IPS-18a (cell line): Measurements from ENCODE around the gene ASB4.

Experiments
- H3K27ac ChIP-seq: one replicate; pipeline ENCODE4 v1.5.1; 2013; ENCODE audit warnings: low read length
- H3K27me3 ChIP-seq: one replicate; pipeline ENCODE4 v1.6.1; 2013; ENCODE audit warnings: mild to moderate bottlenecking, low read length; ENCODE audit not compliant: control insufficient read depth, insufficient read depth
- H3K36me3 ChIP-seq: one replicate; pipeline ENCODE4 v1.6.1; 2013; ENCODE audit warnings: low read depth, low read length; ENCODE audit not compliant: control insufficient read depth
- H3K4me1 ChIP-seq: one replicate; pipeline ENCODE4 v1.6.1; 2013; ENCODE audit warnings: low read depth, low read length; ENCODE audit not compliant: control insufficient read depth
- H3K4me3 ChIP-seq: one replicate; pipeline ENCODE4 v1.5.1; 2013; ENCODE audit warnings: low read length
- H3K9ac ChIP-seq: one replicate; pipeline ENCODE4 v1.6.1; 2013; ENCODE audit warnings: mild to moderate bottlenecking, low read length, moderate library complexity
- H3K9me3 ChIP-seq: one replicate; pipeline ENCODE4 v1.6.1; 2013; ENCODE audit warnings: low read depth, low read length; ENCODE audit not compliant: control insufficient read depth

Gene ASB4

GRCh38 chr7:95578299-95578855, 92.6 kb downstream of the ASB4 start:
- H3K4me3 ChIP-seq: no peak overlapping the region
- H3K27me3 ChIP-seq: no peaks in the 10 kb centered on the region
- no peak overlapping the region for H3K9ac ChIP-seq
- no peaks in the 10 kb centered on the region for H3K36me3 ChIP-seq
- H3K9me3 ChIP-seq: no peaks in the 10 kb centered on the region
- H3K4me1 ChIP-seq: no peaks in the 10 kb centered on the region
- no peak overlapping the region for H3K27ac ChIP-seq

- H3K9ac ChIP-seq: no peak overlapping the region
- H3K27me3 ChIP-seq: no peaks in the 10 kb centered on the region
- no peak overlapping the region for H3K4me3 ChIP-seq
- H3K4me1 ChIP-seq: no peaks in the 10 kb centered on the region
- no peaks in the 10 kb centered on the region for H3K9me3 ChIP-seq
- no peaks in the 10 kb centered on the region for H3K36me3 ChIP-seq
- H3K27ac ChIP-seq: no peak overlapping the region
These were observed 93.6 kb downstream of the ASB4 start for GRCh38 chr7:95579318-95579717.

- H3K27me3 ChIP-seq: no peaks in the 10 kb centered on the region
- no peak overlapping the region for H3K9ac ChIP-seq
- no peak overlapping the region for H3K27ac ChIP-seq
- H3K4me1 ChIP-seq: no peaks in the 10 kb centered on the region
- H3K36me3 ChIP-seq: no peaks in the 10 kb centered on the region
- H3K4me3 ChIP-seq: no peak overlapping the region
- no peaks in the 10 kb centered on the region for H3K9me3 ChIP-seq
These were observed 95.7 kb downstream of the ASB4 start for GRCh38 chr7:95581467-95581866.

- no peaks in the 10 kb centered on the region for H3K9me3 ChIP-seq
- H3K4me1 ChIP-seq: no peaks in the 10 kb centered on the region
- no peaks in the 10 kb centered on the region for H3K36me3 ChIP-seq
- no peak overlapping the region for H3K27ac ChIP-seq
- H3K27me3 ChIP-seq: no peaks in the 10 kb centered on the region
- no peak overlapping the region for H3K9ac ChIP-seq
- H3K4me3 ChIP-seq: no peak overlapping the region
These were observed 97.0 kb downstream of the ASB4 start for GRCh38 chr7:95582578-95583293.

GRCh38 chr7:95583834-95584621, 98.3 kb downstream of the ASB4 start:
- no peaks in the 10 kb centered on the region for H3K36me3 ChIP-seq
- H3K9ac ChIP-seq: no peak overlapping the region
- H3K27ac ChIP-seq: no peak overlapping the region
- H3K27me3 ChIP-seq: no peaks in the 10 kb centered on the region
- H3K4me3 ChIP-seq: no peak overlapping the region
- H3K4me1 ChIP-seq: peaks cover 7% of the 10 kb centered on the region
- no peaks in the 10 kb centered on the region for H3K9me3 ChIP-seq

- no peak overlapping the region for H3K27ac ChIP-seq
- no peaks in the 10 kb centered on the region for H3K36me3 ChIP-seq
- H3K4me1 ChIP-seq: peaks cover 7% of the 10 kb centered on the region
- H3K9me3 ChIP-seq: no peaks in the 10 kb centered on the region
- no peak overlapping the region for H3K4me3 ChIP-seq
- no peaks in the 10 kb centered on the region for H3K27me3 ChIP-seq
- H3K9ac ChIP-seq: no peak overlapping the region
These were observed 99.2 kb downstream of the ASB4 start for GRCh38 chr7:95584769-95585425.

GRCh38 chr7:95585426-95585789, 99.7 kb downstream of the ASB4 start:
- H3K9ac ChIP-seq: no peak overlapping the region
- no peaks in the 10 kb centered on the region for H3K9me3 ChIP-seq
- H3K36me3 ChIP-seq: no peaks in the 10 kb centered on the region
- peaks cover 7% of the 10 kb centered on the region for H3K4me1 ChIP-seq
- H3K27ac ChIP-seq: no peak overlapping the region
- no peaks in the 10 kb centered on the region for H3K27me3 ChIP-seq
- no peak overlapping the region for H3K4me3 ChIP-seq

- no peaks in the 10 kb centered on the region for H3K9me3 ChIP-seq
- H3K4me1 ChIP-seq: peaks cover 7% of the 10 kb centered on the region
- no peaks in the 10 kb centered on the region for H3K36me3 ChIP-seq
- H3K27ac ChIP-seq: no peak overlapping the region
- no peak overlapping the region for H3K9ac ChIP-seq
- no peak overlapping the region for H3K4me3 ChIP-seq
- no peaks in the 10 kb centered on the region for H3K27me3 ChIP-seq
These were observed 101.2 kb downstream of the ASB4 start for GRCh38 chr7:95586951-95587301.

- Histone ChIP-seq H3K4me1 (peaks cover 7% of the 10 kb centered on the region), H3K36me3 (no peaks in the 10 kb centered on the region), H3K9me3 (no peaks in the 10 kb centered on the region), H3K27ac (no peak overlapping the region), H3K4me3 (no peak overlapping the region), H3K27me3 (peaks cover 2% of the 10 kb centered on the region), H3K9ac (no peak overlapping the region)
These were observed 103.3 kb downstream of the ASB4 start for GRCh38 chr7:95589031-95589430.

GRCh38 chr7:95589766-95590165, 104.0 kb downstream of the ASB4 start:
- H3K9me3 ChIP-seq: no peaks in the 10 kb centered on the region
- H3K4me3 ChIP-seq: no peak overlapping the region
- no peak overlapping the region for H3K27ac ChIP-seq
- no peaks in the 10 kb centered on the region for H3K36me3 ChIP-seq
- peaks cover 9% of the 10 kb centered on the region for H3K27me3 ChIP-seq
- no peak overlapping the region for H3K9ac ChIP-seq
- H3K4me1 ChIP-seq: peaks cover 7% of the 10 kb centered on the region
